WTC11 (cell line): Measurements from ENCODE around the gene VEGFA.
A peak's percentile ranks its signal among the peaks of the same experiment; 100 is the strongest.

Source experiments
- CREM ChIP-seq: sonication (generic); formaldehyde crosslinking; IDR thresholded peaks from 2 replicates; pipeline ENCODE4 v1.8.1; 2022; ENCODE audit warnings: mild to moderate bottlenecking, missing genetic modification reagents, moderate library complexity
- ELF4 ChIP-seq: sonication (generic); formaldehyde crosslinking; IDR thresholded peaks from 2 replicates; pipeline ENCODE4 v1.8.1; 2022; ENCODE audit warnings: low read depth, mild to moderate bottlenecking, moderate library complexity, missing genetic modification reagents
- HMGXB4 ChIP-seq: sonication (generic); formaldehyde crosslinking; IDR thresholded peaks from 2 replicates; pipeline ENCODE4 v1.8.1; 2023; ENCODE audit warnings: mild to moderate bottlenecking, moderate library complexity, missing genetic modification reagents
- IRF1 ChIP-seq: sonication (generic); formaldehyde crosslinking; IDR thresholded peaks from 2 replicates; pipeline ENCODE4 v1.8.0; 2023; ENCODE audit warnings: missing genetic modification reagents
- TF ChIP-seq, protein P1 (sequence below): fragments of 200-600 bp; IDR thresholded peaks from 2 replicates; pipeline ENCODE4 v1.8.0; 2022; ENCODE audit warnings: antibody characterized with exemption

- TF ChIP-seq ELF4, result no peak
- TF ChIP-seq, protein P1, sequence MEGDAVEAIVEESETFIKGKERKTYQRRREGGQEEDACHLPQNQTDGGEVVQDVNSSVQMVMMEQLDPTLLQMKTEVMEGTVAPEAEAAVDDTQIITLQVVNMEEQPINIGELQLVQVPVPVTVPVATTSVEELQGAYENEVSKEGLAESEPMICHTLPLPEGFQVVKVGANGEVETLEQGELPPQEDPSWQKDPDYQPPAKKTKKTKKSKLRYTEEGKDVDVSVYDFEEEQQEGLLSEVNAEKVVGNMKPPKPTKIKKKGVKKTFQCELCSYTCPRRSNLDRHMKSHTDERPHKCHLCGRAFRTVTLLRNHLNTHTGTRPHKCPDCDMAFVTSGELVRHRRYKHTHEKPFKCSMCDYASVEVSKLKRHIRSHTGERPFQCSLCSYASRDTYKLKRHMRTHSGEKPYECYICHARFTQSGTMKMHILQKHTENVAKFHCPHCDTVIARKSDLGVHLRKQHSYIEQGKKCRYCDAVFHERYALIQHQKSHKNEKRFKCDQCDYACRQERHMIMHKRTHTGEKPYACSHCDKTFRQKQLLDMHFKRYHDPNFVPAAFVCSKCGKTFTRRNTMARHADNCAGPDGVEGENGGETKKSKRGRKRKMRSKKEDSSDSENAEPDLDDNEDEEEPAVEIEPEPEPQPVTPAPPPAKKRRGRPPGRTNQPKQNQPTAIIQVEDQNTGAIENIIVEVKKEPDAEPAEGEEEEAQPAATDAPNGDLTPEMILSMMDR, result no peak
- TF ChIP-seq CREM (CRISPR knock-in tag), result no peak
- peak; percentile 61 for TF ChIP-seq HMGXB4 (CRISPR knock-in tag)
- no peak for TF ChIP-seq IRF1 (CRISPR knock-in tag)
Observed at GRCh38 chr6:43771210-43771857, 1.3 kb downstream of the VEGFA start.
